Mucosa of rectum (tissue), 2 donors: ENCODE results near the gene HOXC10.

Source experiments
- H3K27ac ChIP-seq, 2 donors: one replicate each; pipeline ENCODE4 v1.7.0; 2013; ENCODE audit warnings: inconsistent platforms in 2 of 2, low read depth in 2 of 2, low read length in 2 of 2
- H3K27me3 ChIP-seq, 2 donors: one replicate each; pipeline ENCODE4 v1.7.0; 2013; ENCODE audit warnings: low read length in 2 of 2; ENCODE audit not compliant: control insufficient read depth in 2 of 2, insufficient read depth in 2 of 2
- H3K36me3 ChIP-seq, 2 donors: one replicate each; pipeline ENCODE4 v1.7.0; 2013; ENCODE audit warnings: low read length in 2 of 2; ENCODE audit not compliant: control insufficient read depth in 2 of 2, insufficient read depth in 2 of 2
- H3K4me1 ChIP-seq, 2 donors: one replicate each; pipeline ENCODE4 v1.7.0; 2013; ENCODE audit warnings: low read length in 2 of 2, mild to moderate bottlenecking in 1 of 2; ENCODE audit not compliant: control insufficient read depth in 2 of 2, insufficient read depth in 2 of 2
- H3K4me3 ChIP-seq, 2 donors: one replicate each; pipeline ENCODE4 v1.7.0; 2013; ENCODE audit warnings: low read length in 2 of 2
- H3K9ac ChIP-seq, 2 donors: one replicate each; pipeline ENCODE4 v1.7.0; 2013; ENCODE audit warnings: low read length in 2 of 2, low read depth in 1 of 2, mild to moderate bottlenecking in 1 of 2
- H3K9me3 ChIP-seq, 2 donors: one replicate each; pipeline ENCODE4 v1.7.0; 2013; ENCODE audit warnings: low read length in 2 of 2; ENCODE audit not compliant: control insufficient read depth in 2 of 2
- donor health status: healthy.
- donor health status: Normal muscosa, but diverticular disease.

The HOXC10 gene

GRCh38 chr12:53966385-53967133, 18.4 kb upstream of the HOXC10 start:
- peaks cover 0 to 3% of the 10 kb centered on the region in 2 donors for H3K4me1 ChIP-seq
- no peaks in the 10 kb centered on the region for H3K36me3 ChIP-seq
- H3K9me3 ChIP-seq = no peaks in the 10 kb centered on the region
- no peak overlapping the region for H3K4me3 ChIP-seq
- H3K27me3 ChIP-seq = peaks cover 95 to 98% of the 10 kb centered on the region in 2 donors
- H3K27ac ChIP-seq = no peak overlapping the region
- H3K9ac ChIP-seq = no peak overlapping the region

GRCh38 chr12:53967421-53967925, 17.5 kb upstream of the HOXC10 start:
- no peak overlapping the region for H3K4me3 ChIP-seq
- H3K9me3 ChIP-seq = no peaks in the 10 kb centered on the region
- no peak overlapping the region for H3K27ac ChIP-seq
- peaks cover 95 to 98% of the 10 kb centered on the region in 2 donors for H3K27me3 ChIP-seq
- H3K4me1 ChIP-seq = peaks cover 0 to 3% of the 10 kb centered on the region in 2 donors
- H3K9ac ChIP-seq = no peak overlapping the region
- H3K36me3 ChIP-seq = no peaks in the 10 kb centered on the region

- H3K27me3 ChIP-seq = peaks cover 92 to 98% of the 10 kb centered on the region in 2 donors
- H3K4me1 ChIP-seq = peaks cover 0 to 3% of the 10 kb centered on the region in 2 donors
- no peaks in the 10 kb centered on the region for H3K36me3 ChIP-seq
- H3K27ac ChIP-seq = no peak overlapping the region
- no peak overlapping the region for H3K9ac ChIP-seq
- H3K4me3 ChIP-seq = no peak overlapping the region
- peaks cover 0 to 6% of the 10 kb centered on the region in 2 donors for H3K9me3 ChIP-seq
Observed at GRCh38 chr12:53968214-53969127, 16.5 kb upstream of the HOXC10 start.

DNA sequence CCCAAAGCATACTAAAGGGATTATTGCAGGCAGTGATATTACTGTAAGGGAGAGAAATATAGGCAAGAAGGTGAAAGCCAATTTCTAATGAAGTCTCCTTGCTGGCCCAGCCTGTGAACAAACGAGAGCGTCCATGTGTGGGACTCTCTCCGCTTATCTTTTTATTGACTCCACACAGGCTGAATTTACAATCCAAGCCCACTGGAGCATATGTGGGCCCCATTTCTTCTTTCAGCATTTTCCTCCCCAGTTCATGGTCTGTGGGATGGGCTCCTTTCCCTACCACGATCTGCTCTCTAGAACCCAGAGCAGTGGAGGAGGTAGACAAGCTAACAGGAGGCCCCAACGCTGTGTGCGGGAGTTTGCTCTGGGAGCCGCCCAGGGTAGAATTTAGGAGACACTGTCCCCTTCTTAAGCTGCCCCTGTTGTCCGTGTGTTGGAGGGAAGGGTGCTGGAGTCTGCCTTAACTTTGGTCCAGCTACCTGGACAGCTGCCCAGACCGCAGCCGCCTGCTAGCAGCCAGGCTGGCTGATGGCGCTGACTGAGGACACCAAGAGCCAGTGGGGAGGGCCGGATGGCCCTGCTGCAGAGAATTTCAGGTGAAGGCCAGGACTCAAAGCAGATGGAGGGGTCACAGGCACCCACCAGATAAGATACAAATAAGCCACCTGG, 15.2 kb upstream of the HOXC10 start:
- Histone ChIP-seq H3K9me3 (peaks cover 0 to 6% of the 10 kb centered on the region in 2 donors), H3K4me1 (peaks cover 0 to 3% of the 10 kb centered on the region in 2 donors), H3K27ac (no peak overlapping the region), H3K9ac (no peak overlapping the region), H3K36me3 (no peaks in the 10 kb centered on the region), H3K27me3 (peaks cover 81 to 92% of the 10 kb centered on the region in 2 donors), H3K4me3 (no peak overlapping the region)

DNA sequence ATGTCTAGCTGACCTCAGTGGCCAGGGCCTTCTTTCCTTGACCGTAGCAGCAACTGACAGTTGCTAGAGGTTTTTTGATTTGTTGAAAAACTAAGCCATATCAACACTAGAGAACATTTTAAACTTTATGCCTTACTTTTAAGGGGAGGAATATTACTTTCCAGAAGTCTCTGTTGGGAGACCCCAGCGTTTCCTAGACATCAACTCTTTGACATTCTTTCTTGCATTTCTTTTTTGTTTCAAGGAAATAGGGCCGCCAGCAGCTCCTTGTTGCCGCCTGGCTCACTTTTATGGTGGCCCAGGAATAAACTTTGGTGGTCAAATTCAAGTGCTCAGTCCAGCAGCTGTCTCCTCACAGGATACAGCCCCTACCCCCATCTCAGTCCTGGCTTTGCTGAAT, 14.5 kb upstream of the HOXC10 start:
- H3K27me3 ChIP-seq = peaks cover 74 to 86% of the 10 kb centered on the region in 2 donors
- no peak overlapping the region for H3K9ac ChIP-seq
- no peak overlapping the region for H3K27ac ChIP-seq
- H3K9me3 ChIP-seq = peaks cover 0 to 6% of the 10 kb centered on the region in 2 donors
- no peak overlapping the region for H3K4me3 ChIP-seq
- H3K4me1 ChIP-seq = peaks cover 0 to 3% of the 10 kb centered on the region in 2 donors
- H3K36me3 ChIP-seq = no peaks in the 10 kb centered on the region

DNA sequence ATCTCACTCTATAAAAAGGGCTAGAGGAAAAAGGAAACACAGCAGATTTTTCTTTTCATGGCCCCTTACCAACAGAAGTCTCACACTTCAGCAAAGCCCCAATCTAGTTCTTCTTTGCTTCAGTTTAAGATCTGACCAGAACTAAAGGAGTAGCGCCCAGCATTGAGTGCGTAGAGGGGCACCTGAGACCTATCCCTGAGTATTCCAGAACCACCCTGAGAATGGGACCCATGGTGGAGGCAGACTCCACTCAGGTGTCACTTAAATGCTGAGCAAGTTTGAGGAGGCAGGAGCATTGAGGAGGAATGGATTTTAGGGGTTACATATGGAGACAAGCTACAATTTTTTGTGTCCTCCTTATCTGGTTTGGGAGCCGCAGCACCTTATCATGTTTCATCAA, 13.8 kb upstream of the HOXC10 start:
- H3K9me3 ChIP-seq = peaks cover 0 to 9% of the 10 kb centered on the region in 2 donors
- H3K36me3 ChIP-seq = no peaks in the 10 kb centered on the region
- no peak overlapping the region for H3K9ac ChIP-seq
- H3K4me1 ChIP-seq = peaks cover 0 to 3% of the 10 kb centered on the region in 2 donors
- H3K27ac ChIP-seq = no peak overlapping the region
- H3K4me3 ChIP-seq = no peak overlapping the region
- H3K27me3 ChIP-seq = peaks cover 75 to 87% of the 10 kb centered on the region in 2 donors

- Histone ChIP-seq H3K4me3 (no peak overlapping the region), H3K36me3 (no peaks in the 10 kb centered on the region), H3K27ac (no peak overlapping the region), H3K9me3 (peaks cover 0 to 9% of the 10 kb centered on the region in 2 donors), H3K27me3 (peaks cover 74 to 87% of the 10 kb centered on the region in 2 donors), H3K4me1 (no peaks in the 10 kb centered on the region), H3K9ac (no peak overlapping the region)
Observed at GRCh38 chr12:53971686-53972085, 13.3 kb upstream of the HOXC10 start.

GRCh38 chr12:53972152-53972702, 12.7 kb upstream of the HOXC10 start:
- H3K27me3 ChIP-seq = peaks cover 74 to 86% of the 10 kb centered on the region in 2 donors
- H3K4me1 ChIP-seq = no peaks in the 10 kb centered on the region
- H3K4me3 ChIP-seq = no peak overlapping the region
- no peak overlapping the region for H3K27ac ChIP-seq
- H3K9me3 ChIP-seq = peaks cover 0 to 9% of the 10 kb centered on the region in 2 donors
- H3K9ac ChIP-seq = no peak overlapping the region
- H3K36me3 ChIP-seq = no peaks in the 10 kb centered on the region

DNA sequence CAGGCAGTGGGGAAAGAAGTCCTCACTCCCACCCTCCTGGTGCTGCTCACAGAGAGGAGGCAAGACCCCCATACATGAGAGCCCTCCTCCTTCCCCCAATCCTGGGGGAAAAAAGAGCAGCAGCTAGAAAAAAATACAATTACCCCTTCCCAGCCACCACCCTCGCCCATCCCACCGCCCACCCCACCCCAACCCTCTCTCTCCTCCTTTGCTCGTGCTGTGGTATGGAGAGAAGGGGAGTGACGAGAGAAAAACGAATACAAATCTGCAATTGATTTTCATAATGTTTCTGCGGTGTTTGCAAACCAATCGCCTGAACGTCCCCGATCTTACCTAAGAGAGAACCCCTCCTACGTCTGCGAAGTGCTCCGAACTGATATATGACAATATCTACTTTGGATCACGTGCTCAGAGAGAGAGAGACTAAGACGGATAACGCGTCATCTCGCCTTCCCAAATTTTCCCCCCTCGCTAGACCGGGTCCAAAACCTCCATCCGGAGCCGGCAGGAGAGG, 12.2 kb upstream of the HOXC10 start, which contains the start of gene HOXC11:
Gene HOXC11 (plus strand): TSS at position 405 of the 514 bp plus-strand sequence. CDS start 116 bp downstream, outside the sequence.
- Histone ChIP-seq H3K9ac (no peak within 1 kb of the TSS), H3K36me3 (no peaks in the 10 kb centered on the region), H3K4me3 (no peak within 1 kb of the TSS), H3K27ac (no peak within 1 kb of the TSS), H3K4me1 (no peaks in the 10 kb centered on the region), H3K27me3 (peaks cover 74 to 85% of the 10 kb centered on the region in 2 donors), H3K9me3 (peaks cover 0 to 9% of the 10 kb centered on the region in 2 donors)
